Measurements from ENCODE around the gene KPTN.

Gene KPTN

DNA sequence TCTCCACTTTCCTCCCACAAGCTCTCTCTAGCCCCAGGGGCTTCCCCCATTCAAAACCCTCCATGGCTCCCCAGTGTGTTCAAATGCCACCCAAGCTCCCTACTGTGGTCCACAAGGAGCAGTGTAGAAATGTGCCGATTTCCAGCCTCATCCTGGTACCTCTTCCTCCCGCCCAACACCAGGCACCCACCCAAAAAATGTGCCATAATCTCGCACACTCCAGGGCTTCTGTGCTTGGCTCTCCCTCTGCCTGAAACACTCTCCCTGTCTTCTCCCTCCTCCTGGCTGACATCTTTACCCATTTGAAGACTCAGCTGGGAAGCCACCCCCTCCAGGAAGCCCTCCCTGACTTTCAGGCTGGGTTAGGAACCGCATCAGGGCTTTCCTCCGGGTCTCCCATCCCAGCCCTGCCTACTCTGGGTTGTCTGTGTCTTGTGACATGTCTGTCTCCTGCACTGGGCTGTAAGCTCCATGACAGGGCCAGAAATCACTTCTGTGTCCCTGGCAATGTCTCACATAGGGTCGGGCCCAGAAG, 48.1 kb downstream of the KPTN start:
- no peak for DNase-seq (ENCODE audit: low read depth in 2 of 2)

DNA sequence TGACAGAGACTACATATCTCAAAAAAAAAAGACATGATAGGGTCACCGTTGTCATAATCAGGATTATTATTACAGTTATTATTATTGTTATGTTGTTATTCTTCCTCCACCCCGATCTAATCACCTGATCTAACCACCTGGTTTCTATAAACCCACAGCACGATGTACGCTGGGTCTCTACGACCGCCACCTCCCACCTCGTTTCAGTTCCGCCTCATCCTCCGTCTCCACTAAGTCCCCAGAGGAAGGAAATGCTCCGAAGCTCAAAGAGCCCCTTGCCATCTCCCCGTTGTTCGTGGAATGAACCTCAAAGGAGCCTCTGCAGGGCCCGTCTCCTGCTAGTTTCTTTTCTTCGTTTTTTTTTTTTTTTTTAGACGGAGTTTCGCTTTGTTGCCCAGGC, 48.8 kb downstream of the KPTN start:
- DNase-seq (ENCODE audit: low read depth in 2 of 2): no peak

DNA sequence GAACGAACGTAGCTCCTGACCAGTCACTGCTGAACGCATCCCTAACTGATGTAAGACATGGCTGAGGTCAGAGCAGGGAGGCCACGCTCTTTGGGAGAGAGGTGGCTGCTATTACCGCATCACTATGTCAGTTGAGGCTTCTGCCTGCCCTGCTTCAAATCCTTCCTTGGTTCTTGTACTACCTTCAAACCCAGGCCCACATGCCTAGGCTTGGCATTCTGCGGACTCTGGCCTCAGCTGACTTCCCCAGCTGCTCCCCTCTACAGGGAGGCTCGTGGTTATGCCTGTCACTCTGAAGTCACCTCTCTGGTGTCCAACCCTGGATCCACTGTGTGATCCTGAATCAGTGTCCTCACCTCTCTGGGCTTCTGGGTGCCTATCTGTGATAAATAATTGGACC, 49.9 kb downstream of the KPTN start:
- no peak for DNase-seq (ENCODE audit: low read depth in 2 of 2)

DNA sequence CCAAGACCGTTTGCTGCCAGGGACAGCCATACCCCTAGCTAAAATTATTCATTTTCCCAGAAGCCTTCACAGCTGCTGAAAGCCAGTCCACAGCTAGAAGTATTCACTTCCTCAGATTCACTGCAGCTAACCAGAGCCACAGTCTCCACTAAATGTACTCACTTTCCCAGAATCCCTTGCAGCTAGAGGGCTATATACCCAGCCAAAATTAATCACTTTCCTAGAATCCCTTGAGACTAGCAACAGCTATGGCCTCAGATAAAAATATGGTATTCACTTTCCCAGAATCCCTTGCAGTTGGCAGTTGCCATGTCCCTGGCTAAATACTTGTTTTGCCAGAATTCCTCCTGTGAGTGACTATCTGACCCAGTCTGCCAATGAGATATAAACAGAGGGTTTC, 50.9 kb downstream of the KPTN start:
- DNase-seq (ENCODE audit: low read depth in 2 of 2): no peak

DNA sequence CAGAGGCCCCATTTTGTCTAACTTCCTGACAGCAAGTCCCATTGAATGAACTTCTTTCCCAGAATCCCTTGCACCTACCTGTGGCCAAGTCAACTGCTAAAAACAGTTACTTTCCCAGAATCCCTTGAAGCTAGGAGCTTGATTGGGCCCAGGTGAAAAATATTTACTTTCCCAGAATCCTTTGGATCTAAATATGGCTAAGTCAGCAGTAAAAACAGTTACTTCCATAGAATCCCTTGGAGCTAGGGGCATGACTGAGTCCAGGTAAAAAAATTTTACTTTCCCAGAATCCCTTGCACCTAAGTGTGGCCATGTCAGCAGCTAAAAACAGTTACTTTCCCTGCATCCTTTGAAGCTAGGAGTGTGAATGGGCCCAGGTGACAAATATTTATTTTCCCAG, 51.5 kb downstream of the KPTN start:
- no peak for DNase-seq (ENCODE audit: low read depth in 2 of 2)

DNA sequence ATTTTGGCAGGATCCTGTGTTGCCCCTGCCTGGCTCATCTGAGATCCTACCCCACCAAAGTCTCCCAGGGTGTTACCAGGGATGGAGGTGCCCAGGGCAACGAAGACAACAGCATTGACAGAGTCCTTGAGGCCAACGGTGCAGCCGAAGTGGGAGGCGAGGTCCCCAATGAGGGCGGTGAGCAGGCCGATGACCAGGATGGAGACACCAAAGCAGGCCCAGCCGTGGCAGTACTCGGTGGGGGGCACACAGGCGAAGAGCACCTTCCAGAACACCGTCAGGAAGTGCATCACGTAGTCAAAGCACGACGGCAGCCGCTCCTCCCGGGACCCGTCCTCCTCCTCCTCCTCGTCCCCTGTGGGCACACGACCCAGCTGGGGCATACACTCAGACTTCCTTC, 51.9 kb downstream of the KPTN start:
- no peak for DNase-seq (ENCODE audit: low read depth in 2 of 2)

DNA sequence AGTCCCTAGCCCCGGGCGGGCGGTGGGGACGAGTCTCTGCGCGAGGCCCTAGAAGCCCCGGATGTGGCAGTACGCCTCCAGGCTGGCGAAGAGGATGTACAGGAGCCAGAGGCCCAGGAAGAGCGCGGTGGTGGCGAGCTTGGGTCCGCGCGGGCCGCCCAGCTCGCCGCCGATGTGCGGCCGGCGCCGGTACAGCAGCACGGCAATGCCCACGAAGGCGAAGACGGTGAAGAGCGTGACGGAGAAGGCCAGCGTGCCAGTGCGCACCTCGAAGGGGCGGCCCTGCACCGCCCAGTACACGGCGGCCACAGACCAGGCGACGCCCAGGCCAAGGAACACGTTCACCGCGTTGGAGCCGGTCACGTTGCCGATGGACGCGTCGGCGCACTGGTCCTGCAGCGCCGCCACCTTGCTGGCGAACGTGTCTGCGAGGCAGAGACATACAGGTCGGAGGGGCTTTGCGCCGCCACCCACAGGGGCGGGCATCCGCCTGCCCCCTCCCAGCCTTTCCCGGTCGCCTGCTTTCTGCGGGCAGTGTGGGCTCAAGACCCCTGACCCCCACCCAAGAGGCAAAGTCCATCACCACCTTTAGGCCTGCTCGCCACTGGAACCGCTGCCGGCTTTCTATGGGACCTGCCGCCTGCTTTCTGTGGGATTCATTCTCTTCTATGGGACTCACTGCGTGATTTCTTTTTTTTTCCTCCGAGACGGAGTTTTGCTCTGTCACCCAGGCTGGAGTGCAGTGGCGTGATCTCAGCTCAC, 53.8 kb downstream of the KPTN start:
- no peak for DNase-seq (ENCODE audit: low read depth in 2 of 2)

DNA sequence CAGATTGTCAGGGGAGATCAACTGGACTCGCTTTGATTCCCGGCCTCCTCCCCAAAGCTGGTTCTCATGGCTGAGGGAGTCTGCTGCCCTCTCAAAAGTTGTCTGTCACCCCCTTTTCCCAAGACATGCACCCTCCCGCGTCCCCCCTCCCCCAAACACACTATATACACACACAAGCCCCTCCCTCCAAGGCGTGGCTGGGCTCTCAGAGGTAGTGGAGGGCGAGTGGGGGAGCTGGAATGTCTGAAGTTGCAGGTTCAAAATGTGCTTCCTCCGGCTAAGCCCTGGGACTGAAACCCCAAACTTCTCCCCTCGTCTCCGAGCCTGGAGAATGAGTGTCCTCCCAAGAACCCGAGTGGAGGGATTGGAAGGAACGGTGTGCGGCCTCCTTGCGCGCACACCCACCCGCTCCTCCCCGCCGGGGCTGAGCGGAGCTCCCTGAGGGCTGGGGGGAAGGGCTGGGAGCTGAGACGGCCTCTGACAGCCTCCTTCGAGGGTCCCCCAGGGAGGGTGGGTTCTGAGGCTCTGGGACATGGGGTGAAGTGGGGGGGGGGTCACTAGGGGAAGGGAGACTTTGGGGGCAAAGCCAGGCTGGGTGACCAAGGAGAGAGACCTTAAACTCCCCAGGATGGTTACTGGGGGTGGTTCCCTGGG, 54.8 kb downstream of the KPTN start:
- DNase-seq (ENCODE audit: low read depth in 2 of 2): no peak

DNA sequence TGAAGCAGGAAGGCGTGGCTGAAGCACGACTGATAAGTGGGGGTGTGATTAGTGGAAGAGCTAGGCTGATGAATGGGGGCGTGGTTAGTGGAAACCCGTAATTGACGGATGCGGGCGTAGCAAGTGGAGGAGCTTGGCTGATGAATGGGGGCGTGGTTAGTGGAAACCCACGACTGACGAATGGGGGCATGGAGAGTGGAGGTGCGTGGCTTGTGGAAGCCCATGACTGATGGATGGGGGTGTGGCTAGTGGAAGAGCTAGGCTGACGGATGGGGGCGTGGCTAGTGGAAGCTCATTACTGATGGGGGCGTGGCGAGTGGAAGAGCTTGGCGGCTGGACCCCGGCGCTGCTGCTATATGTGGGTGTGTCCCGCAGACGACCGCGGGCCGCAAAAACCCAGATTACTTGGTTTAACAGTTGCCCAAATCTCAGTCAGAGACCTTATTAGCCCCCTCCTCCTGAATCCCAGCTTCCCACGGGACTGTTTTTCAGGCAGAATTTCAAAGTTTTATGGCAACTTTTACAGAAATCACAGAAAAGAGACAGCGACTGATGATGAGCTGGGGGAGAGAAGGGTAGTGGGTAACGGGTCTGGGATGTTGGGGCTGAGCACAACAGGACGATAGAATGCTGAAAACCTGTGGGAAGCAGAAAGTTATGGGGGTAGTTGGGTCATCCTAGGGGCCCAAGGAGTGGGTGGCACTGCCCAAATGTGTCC, 55.7 kb downstream of the KPTN start:
- peak; percentile 19 to 49 for DNase-seq (ENCODE audit: low read depth in 2 of 2)

DNA sequence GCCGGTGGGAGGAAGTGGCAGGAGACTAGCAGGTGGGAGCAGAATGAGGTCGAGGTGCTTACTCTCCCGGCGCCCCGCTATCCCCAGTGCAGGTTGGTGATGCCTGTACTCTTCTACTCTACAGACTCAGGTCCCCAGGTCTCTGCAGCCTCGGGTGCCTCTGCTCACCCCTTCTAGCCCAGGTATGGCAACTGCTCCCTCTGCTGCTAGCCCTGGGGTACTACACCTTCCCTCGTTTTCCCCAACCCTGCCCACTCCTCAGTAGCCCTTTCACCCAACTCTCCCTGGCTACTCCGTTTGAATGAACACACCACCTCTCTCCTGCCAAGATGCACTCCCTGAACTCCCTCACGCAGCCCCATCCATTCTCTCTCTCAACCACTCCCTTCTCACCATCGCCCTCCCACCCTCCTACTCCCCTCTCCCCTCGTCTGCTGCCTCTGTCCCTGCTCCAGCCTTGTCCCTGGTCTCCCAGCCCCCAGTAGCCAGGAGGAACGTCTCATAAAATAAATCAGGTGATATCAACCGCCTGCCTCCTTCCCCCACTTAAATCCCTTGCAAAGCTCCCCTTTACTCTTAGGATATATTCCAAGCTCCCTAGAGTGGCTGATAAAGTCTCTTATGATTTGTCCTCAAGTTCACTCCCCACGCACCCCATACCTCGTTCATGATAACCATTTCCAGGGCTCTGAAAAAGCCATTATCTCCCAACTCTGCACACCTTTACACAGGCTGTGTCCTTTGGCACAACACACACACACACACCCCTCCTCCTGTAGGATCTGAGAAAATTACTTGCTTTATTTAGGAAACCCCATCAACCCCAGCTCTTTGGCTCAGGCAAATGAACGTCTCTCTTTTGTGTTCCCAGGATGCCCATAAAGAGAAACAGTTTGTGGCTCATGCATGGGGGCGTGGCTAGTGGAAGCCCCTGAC, 56.5 kb downstream of the KPTN start:
- DNase-seq (ENCODE audit: low read depth in 2 of 2): peak; percentile 19 to 50

All from stimulated activated CD8-positive, alpha-beta memory T cell treated with anti-CD3 and anti-CD28 coated beads, Interleukin-7, amount 100 ng/mL, for 1 hour (primary cell).